Measurements from ENCODE around the gene GAP43.

- TF ChIP-seq CTCF (IDR thresholded peaks at IDR 0.05; ENCODE audit: low read depth, low read length) (no peak), EZH2phosphoT487 (IDR thresholded peaks at IDR 0.05; ENCODE audit: low read depth) (no peak)
Measured at GRCh38 chr3:115624029-115624741, 875 bp downstream of the GAP43 start.

Measured in OCI-LY3 (cell line).